Activated CD8-positive, alpha-beta T cell treated with anti-CD3 and anti-CD28 coated beads for 36 hours (primary cell): ENCODE measurements around the gene ANKRD60. TPM values are rescaled to one million over a fixed set of nuclear protein-coding genes. Genes with fewer than 3 reads are reported as not detected.
A peak's percentile ranks its signal among the peaks of the same experiment; 100 is the strongest.

Experiments
- ATAC-seq: fragments of 200-7000 bp; cut with Tn5 transposase; one replicate; pipeline ENCODE4 v1.10.0; 2021; ENCODE audit warnings: mild to moderate bottlenecking, moderate library complexity
- CTCF ChIA-PET: fragments of 350-600 bp; sonication (Branson Sonifier 250); formaldehyde crosslinking; loops from one replicate; lab custom pipeline; 2021; ENCODE audit warnings: antibody characterized with exemption; lab: Charles Lee
- POLR2A ChIA-PET: fragments of 350-600 bp; sonication (Branson Sonifier 250); formaldehyde crosslinking; loops from one replicate; lab custom pipeline; 2021; ENCODE audit warnings: antibody characterized with exemption; lab: Charles Lee
- DNase-seq: peaks from one replicate; pipeline ENCODE4 v3.0.0-alpha.2; 2020
- H3K27ac Mint-ChIP-seq: one replicate; pipeline ENCODE4 v1.8.0; 2021; ENCODE audit warnings: mild to moderate bottlenecking, mixed read lengths
- H3K27me3 Mint-ChIP-seq: one replicate; pipeline ENCODE4 v1.8.0; 2021; ENCODE audit warnings: mixed read lengths
- H3K36me3 Mint-ChIP-seq: one replicate; pipeline ENCODE4 v1.8.0; 2021; ENCODE audit warnings: low read depth, mixed read lengths
- H3K4me1 Mint-ChIP-seq: one replicate; pipeline ENCODE4 v1.8.0; 2021; ENCODE audit warnings: low read depth, mixed read lengths
- H3K4me3 Mint-ChIP-seq: one replicate; pipeline ENCODE4 v1.8.0; 2021; ENCODE audit warnings: mild to moderate bottlenecking, moderate library complexity, mixed read lengths
- H3K9me3 Mint-ChIP-seq: one replicate; pipeline ENCODE4 v1.8.0; 2021; ENCODE audit warnings: mixed read lengths
- intact Hi-C: fragments of 100-400 bp; cut with micrococcal nuclease; formaldehyde crosslinking; loops from one replicate; pipeline ENCODE4 v1.10.0; 2022
- total RNA-seq, 2 experiments: library from RNA; stranded (reverse); gene quantifications; one replicate each; pipeline ENCODE4 v1.2.3, GENCODE V29; 2021
- TF ChIP-seq, protein P1 (sequence below): fragments of 200-600 bp; IDR thresholded peaks from one replicate; pipeline ENCODE4 v1.8.0; 2022; ENCODE audit warnings: antibody characterized with exemption, mild to moderate bottlenecking

ANKRD60 gene
- total RNA-seq, 2 experiments from 2014 or later: not detected

DNA sequence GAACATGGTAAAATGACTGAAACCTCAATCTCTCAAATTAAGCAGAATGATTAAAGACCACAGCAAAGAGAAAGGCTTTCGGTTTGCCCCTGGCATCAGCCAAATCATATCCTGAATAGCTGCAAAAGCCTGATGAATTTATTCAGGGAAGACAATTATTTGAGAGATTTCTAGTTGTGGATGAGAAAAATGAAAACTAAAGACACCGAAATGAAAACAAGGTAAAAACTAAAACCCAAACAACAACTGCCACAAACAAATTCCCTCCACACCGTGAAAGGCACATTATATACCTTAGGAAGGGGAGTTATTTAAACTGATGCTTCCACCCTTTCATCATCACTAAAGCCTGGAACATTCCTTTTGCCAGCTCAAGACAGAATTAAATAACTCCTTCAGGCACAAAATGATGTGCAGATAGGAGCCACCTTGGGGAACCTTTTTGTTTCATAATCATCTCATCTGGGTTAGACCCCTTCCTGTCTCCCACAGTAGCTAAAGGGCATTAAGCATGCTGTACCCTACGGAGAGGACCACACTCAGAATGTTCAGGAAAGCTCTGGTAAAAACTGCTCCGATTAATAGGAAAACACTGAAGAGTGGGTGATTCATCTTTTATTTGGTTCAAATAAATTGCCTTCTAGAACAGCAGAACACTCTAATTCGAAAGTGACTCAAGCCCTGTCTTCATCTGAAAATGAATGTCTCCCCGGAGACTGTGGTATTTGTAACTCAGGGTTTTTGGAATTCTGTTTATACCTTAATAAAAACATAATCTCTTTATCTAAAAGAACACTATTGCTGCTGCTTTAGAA is 9.1 kb upstream of the ANKRD60 start:
- TF ChIP-seq, protein P1, sequence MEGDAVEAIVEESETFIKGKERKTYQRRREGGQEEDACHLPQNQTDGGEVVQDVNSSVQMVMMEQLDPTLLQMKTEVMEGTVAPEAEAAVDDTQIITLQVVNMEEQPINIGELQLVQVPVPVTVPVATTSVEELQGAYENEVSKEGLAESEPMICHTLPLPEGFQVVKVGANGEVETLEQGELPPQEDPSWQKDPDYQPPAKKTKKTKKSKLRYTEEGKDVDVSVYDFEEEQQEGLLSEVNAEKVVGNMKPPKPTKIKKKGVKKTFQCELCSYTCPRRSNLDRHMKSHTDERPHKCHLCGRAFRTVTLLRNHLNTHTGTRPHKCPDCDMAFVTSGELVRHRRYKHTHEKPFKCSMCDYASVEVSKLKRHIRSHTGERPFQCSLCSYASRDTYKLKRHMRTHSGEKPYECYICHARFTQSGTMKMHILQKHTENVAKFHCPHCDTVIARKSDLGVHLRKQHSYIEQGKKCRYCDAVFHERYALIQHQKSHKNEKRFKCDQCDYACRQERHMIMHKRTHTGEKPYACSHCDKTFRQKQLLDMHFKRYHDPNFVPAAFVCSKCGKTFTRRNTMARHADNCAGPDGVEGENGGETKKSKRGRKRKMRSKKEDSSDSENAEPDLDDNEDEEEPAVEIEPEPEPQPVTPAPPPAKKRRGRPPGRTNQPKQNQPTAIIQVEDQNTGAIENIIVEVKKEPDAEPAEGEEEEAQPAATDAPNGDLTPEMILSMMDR: peak; percentile 27
- H3K4me3 Mint-ChIP-seq: peak overlapping the region; percentile 81
- no peaks in the 10 kb centered on the region for H3K9me3 Mint-ChIP-seq
- POLR2A ChIA-PET: interaction anchor here (1.0 to 2.0 kb wide), 6 partner anchors 9 to 399 kb away, joined by 3 to 8 read pairs (median 3); partner anchors contain the start of gene VAPB
- ATAC-seq (no peak), DNase-seq (no peak)
- CTCF ChIA-PET: interaction anchor here (0.6 to 1.5 kb wide), 21 partner anchors 9 to 611 kb away, joined by 3 to 10 read pairs (median 3); partner anchors contain the start of genes ANKRD60, STX16 and VAPB
- peaks cover 32% of the 10 kb centered on the region for H3K4me1 Mint-ChIP-seq
- intact Hi-C loops: loop anchor here (5.0 to 10.0 kb wide), 4 partner anchors 70 to 415 kb away; partner anchors contain the start of genes RAB22A, STX16 and VAPB
- H3K27ac Mint-ChIP-seq: peak overlapping the region; percentile 95
- no peaks in the 10 kb centered on the region for H3K27me3 Mint-ChIP-seq
- peaks cover 14% of the 10 kb centered on the region for H3K36me3 Mint-ChIP-seq

- TF ChIP-seq, protein P1: peak; percentile 98
- CTCF ChIA-PET: interaction anchor here (0.7 to 3.8 kb wide), 20 partner anchors 9 to 414 kb away, joined by 3 to 25 read pairs (median 4); partner anchors contain the start of genes ANKRD60, STX16 and VAPB
- peaks cover 32% of the 10 kb centered on the region for H3K4me1 Mint-ChIP-seq
Observed at GRCh38 chr20:58236612-58237317, 8.3 kb upstream of the ANKRD60 start.

GRCh38 chr20:58235010-58235409 is 6.6 kb upstream of the ANKRD60 start:
- ChIA-PET CTCF (interaction anchor here (0.7 to 3.9 kb wide), 21 partner anchors 10 to 672 kb away, joined by 3 to 25 read pairs (median 3); partner anchors contain the start of gene VAPB), POLR2A (interaction anchor here (0.5 to 1.4 kb wide), 3 partner anchors 107 to 417 kb away, joined by 3 read pairs; partner anchors contain the start of gene VAPB)
- Mint-ChIP-seq H3K4me1 (peaks cover 32% of the 10 kb centered on the region), H3K4me3 (peak overlapping the region; percentile 44), H3K9me3 (no peaks in the 10 kb centered on the region), H3K36me3 (peaks cover 15% of the 10 kb centered on the region), H3K27me3 (peaks cover 2% of the 10 kb centered on the region), H3K27ac (peak overlapping the region; percentile 61)
- DNase-seq: peak; percentile 54
- TF ChIP-seq, protein P1: no peak
- peak; percentile 58 for ATAC-seq
- intact Hi-C loops: loop anchor here (5.0 to 10.0 kb wide), 4 partner anchors 72 to 417 kb away; partner anchors contain the start of genes RAB22A, STX16 and VAPB

More at GRCh38 chr20:58236612-58237317, 8.3 kb upstream of the ANKRD60 start:
- H3K9me3 Mint-ChIP-seq: no peaks in the 10 kb centered on the region
- H3K27ac Mint-ChIP-seq: peak overlapping the region; percentile 95
- DNase-seq: peak; percentile 91
- POLR2A ChIA-PET: interaction anchor here (1.0 to 2.0 kb wide), 6 partner anchors 9 to 400 kb away, joined by 3 to 8 read pairs (median 4); no protein-coding TSS in a partner anchor
- H3K27me3 Mint-ChIP-seq: no peaks in the 10 kb centered on the region
- H3K36me3 Mint-ChIP-seq: peaks cover 15% of the 10 kb centered on the region
- peak; percentile 87 for ATAC-seq
- peak overlapping the region; percentile 81 for H3K4me3 Mint-ChIP-seq
- intact Hi-C loops: loop anchor here (5.0 to 10.0 kb wide), 4 partner anchors 71 to 416 kb away; partner anchors contain the start of genes RAB22A, STX16 and VAPB

GRCh38 chr20:58233881-58234528 is 5.6 kb upstream of the ANKRD60 start:
- H3K27me3 Mint-ChIP-seq: peaks cover 11% of the 10 kb centered on the region
- intact Hi-C loops: loop anchor here (10.0 kb wide), 1 partner anchor 151 kb away; the partner anchor contains the start of gene VAPB
- TF ChIP-seq, protein P1: peak; percentile 86
- peaks cover 18% of the 10 kb centered on the region for H3K36me3 Mint-ChIP-seq
- H3K4me3 Mint-ChIP-seq: no peak overlapping the region
- H3K4me1 Mint-ChIP-seq: peaks cover 37% of the 10 kb centered on the region
- ATAC-seq (no peak), DNase-seq (peak; percentile 74)
- H3K9me3 Mint-ChIP-seq: no peaks in the 10 kb centered on the region
- CTCF ChIA-PET: interaction anchor here (0.6 to 3.9 kb wide), 23 partner anchors 9 to 673 kb away, joined by 3 to 25 read pairs (median 3); partner anchors contain the start of gene VAPB
- POLR2A ChIA-PET: interaction anchor here (0.6 to 1.4 kb wide), 5 partner anchors 26 to 1671 kb away, joined by 3 read pairs; partner anchors contain the start of gene VAPB
- no peak overlapping the region for H3K27ac Mint-ChIP-seq
